Progenitor cell of endocrine pancreas (in vitro differentiated cells): ENCODE measurements around the gene RPL6. TPM values are rescaled to one million over a fixed set of nuclear protein-coding genes. Genes with fewer than 3 reads are reported as not detected.
"Not testable (repeated sequence)": the region's sequence is repeated elsewhere in the genome, so short reads cannot be mapped to it uniquely, and the experiment has no call there.

Experiments
- DNase-seq: peaks from one replicate; pipeline ENCODE4 v3.0.0; 2021; ENCODE audit warnings: low spot score; ENCODE audit not compliant: unreplicated experiment
- H3K27ac Mint-ChIP-seq: 2 replicates; pipeline ENCODE4 v1.8.0; 2021; ENCODE audit warnings: mild to moderate bottlenecking, moderate library complexity, mixed read lengths
- H3K27me3 Mint-ChIP-seq: 2 replicates; pipeline ENCODE4 v1.8.0; 2021; ENCODE audit warnings: mixed read lengths
- H3K36me3 Mint-ChIP-seq: 2 replicates; pipeline ENCODE4 v1.8.0; 2022; ENCODE audit warnings: mixed read lengths; ENCODE audit not compliant: insufficient read depth
- H3K4me1 Mint-ChIP-seq: 2 replicates; pipeline ENCODE4 v1.8.0; 2021; ENCODE audit warnings: low read depth, mixed read lengths
- H3K4me3 Mint-ChIP-seq: 2 replicates; pipeline ENCODE4 v1.8.0; 2021; ENCODE audit warnings: low read depth, mild to moderate bottlenecking, moderate library complexity, mixed read lengths
- H3K9me3 Mint-ChIP-seq: 2 replicates; pipeline ENCODE4 v1.8.0; 2021; ENCODE audit warnings: low read depth, mixed read lengths
- total RNA-seq: library from RNA; stranded (reverse); gene quantifications from 2 replicates; pipeline ENCODE4 v1.2.1, GENCODE V29; 2021
- TF ChIP-seq, protein P1 (sequence below): fragments of 200-600 bp; sonication (generic); IDR thresholded peaks from one replicate; pipeline ENCODE4 v1.5.0; 2021; ENCODE audit warnings: antibody characterized with exemption, mild to moderate bottlenecking; ENCODE audit not compliant: unreplicated experiment

Gene RPL6
- total RNA-seq, 1 donor from 2014 or later, result 1,626 TPM

DNA sequence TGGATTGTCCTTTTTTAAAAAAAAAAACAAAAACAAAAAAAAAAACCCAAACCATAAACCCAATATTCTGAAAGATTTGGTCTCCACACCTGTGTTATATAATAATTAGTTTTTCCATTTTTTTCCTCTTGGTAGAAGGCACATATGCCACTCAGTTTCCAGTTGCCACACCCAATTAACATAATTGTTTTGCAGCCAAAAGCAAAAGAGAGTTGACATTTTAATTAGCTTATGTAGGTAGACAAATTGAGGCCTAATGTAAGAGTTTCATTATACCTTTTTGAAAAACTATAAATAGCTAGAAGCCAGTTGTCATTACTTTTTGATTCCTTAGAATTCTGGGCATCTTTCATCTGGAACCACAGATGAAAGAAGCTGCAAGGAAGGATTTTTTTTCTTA lies 30.4 kb upstream of the RPL6 start:
- Mint-ChIP-seq H3K9me3 (no peaks in the 10 kb centered on the region), H3K4me1 (no peaks in the 10 kb centered on the region), H3K4me3 (no peak overlapping the region), H3K27me3 (no peaks in the 10 kb centered on the region), H3K27ac (no peak overlapping the region), H3K36me3 (no peaks in the 10 kb centered on the region)
- no peak for DNase-seq
- TF ChIP-seq, protein P1, sequence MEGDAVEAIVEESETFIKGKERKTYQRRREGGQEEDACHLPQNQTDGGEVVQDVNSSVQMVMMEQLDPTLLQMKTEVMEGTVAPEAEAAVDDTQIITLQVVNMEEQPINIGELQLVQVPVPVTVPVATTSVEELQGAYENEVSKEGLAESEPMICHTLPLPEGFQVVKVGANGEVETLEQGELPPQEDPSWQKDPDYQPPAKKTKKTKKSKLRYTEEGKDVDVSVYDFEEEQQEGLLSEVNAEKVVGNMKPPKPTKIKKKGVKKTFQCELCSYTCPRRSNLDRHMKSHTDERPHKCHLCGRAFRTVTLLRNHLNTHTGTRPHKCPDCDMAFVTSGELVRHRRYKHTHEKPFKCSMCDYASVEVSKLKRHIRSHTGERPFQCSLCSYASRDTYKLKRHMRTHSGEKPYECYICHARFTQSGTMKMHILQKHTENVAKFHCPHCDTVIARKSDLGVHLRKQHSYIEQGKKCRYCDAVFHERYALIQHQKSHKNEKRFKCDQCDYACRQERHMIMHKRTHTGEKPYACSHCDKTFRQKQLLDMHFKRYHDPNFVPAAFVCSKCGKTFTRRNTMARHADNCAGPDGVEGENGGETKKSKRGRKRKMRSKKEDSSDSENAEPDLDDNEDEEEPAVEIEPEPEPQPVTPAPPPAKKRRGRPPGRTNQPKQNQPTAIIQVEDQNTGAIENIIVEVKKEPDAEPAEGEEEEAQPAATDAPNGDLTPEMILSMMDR, result no peak

DNA sequence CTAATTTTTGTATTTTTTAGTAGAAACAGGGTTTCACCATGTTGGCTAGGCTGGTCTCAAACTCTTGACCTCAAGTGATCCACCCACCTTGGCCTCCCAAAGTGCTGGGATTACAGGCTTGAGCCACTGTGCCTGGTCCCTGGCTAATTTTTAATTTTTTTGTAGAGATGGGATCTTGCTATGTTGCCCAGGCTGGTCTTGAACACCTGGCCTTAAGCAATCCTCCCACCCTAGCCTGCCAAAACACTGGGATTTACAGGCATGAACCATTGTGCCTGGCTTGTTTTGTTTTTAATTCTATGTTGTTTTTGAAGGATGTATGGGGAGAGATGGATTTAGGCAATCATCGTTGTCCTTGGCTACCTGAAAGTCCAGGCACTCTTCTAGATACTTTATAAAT lies 29.2 kb upstream of the RPL6 start:
- not testable (repeated sequence) for H3K27me3 Mint-ChIP-seq, H3K27ac Mint-ChIP-seq, H3K9me3 Mint-ChIP-seq, DNase-seq, H3K4me3 Mint-ChIP-seq, H3K4me1 Mint-ChIP-seq, H3K36me3 Mint-ChIP-seq

DNA sequence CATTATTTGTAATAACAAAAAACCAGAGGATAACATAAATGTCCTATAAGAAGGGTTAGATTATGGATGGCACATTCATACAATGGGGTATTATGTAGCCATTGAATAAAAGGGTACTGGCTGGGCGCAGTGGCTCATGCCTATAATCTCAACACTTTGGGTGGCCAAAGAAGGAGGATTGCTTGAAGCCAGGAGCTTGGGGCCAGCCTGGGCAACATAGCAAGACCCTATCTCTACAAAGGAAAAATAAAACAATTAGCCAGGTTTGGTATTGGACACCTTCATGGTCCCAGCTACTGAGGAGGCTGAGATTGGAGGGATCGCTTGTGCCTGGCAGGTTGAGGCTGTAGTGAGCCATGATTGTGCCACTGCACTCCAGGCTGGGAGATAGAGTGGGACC lies 24.1 kb upstream of the RPL6 start:
- Mint-ChIP-seq H3K4me3 (no peak overlapping the region), H3K36me3 (no peaks in the 10 kb centered on the region), H3K27ac (no peak overlapping the region), H3K27me3 (no peaks in the 10 kb centered on the region), H3K4me1 (no peaks in the 10 kb centered on the region), H3K9me3 (no peaks in the 10 kb centered on the region)
- DNase-seq, result no peak
- TF ChIP-seq, protein P1, result no peak

DNA sequence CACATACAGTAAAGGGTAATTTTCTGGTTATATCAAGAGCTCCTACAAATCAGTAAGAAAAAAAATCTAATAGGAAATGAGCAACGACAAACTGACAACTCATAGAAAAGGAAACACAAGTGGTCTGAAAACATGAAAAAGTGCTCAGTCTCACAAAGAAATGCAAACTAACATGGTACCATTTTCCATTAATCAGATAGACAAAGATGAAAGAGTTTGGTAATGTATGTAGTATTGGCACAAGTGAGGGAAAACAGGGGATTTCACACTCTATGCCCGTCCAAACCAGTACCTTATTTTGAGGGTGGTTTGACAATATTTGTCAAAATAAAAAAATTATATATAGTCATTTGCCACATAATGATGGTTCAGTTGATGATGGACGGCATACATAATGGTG lies 22.6 kb upstream of the RPL6 start:
- H3K27ac Mint-ChIP-seq, result no peak overlapping the region
- DNase-seq, result no peak
- H3K4me1 Mint-ChIP-seq, result no peaks in the 10 kb centered on the region
- no peak overlapping the region for H3K4me3 Mint-ChIP-seq
- H3K36me3 Mint-ChIP-seq, result no peaks in the 10 kb centered on the region
- TF ChIP-seq, protein P1, result no peak
- no peaks in the 10 kb centered on the region for H3K9me3 Mint-ChIP-seq
- no peaks in the 10 kb centered on the region for H3K27me3 Mint-ChIP-seq

DNA sequence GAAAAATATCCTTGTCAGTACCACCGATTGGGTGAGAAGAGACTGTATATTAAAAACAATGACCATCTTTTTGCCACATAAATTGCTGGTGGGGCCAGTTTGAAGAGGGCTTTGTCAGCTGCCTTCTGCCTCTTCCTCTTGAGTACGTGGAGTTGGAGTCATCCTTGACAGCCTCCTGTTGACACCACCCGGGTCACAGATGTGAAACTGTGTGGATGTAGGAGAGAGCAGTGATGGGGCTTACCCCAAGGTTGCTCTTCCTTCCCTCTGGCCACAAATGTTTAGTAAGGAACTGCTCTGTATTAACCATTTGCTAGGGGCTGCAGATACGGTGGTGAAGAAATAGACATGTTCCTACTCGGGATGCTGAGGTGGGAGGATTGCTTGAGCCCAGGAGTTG lies 21.5 kb upstream of the RPL6 start:
- no peak overlapping the region for H3K4me3 Mint-ChIP-seq
- TF ChIP-seq, protein P1, result no peak
- no peak overlapping the region for H3K27ac Mint-ChIP-seq
- no peaks in the 10 kb centered on the region for H3K4me1 Mint-ChIP-seq
- H3K27me3 Mint-ChIP-seq, result no peaks in the 10 kb centered on the region
- H3K36me3 Mint-ChIP-seq, result no peaks in the 10 kb centered on the region
- no peak for DNase-seq
- no peaks in the 10 kb centered on the region for H3K9me3 Mint-ChIP-seq

DNA sequence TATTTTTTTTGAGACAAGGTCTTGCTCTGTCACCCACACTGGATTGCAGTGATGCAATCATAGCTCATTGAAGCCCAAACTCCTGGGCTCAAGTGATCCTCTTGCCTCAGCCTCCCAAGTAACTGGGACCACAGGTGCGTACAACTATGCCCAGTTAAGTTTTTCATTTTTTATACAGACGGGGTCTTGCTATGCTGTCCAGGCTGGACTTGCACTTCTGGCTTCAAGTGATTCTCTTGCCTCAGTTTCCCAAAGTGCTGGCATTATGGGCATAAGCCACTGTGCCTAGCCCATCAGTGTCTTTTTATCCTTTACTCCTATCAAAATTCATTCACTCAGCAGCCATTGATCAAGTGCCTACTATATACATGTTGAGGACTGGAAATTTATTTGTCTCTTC lies 18.4 kb upstream of the RPL6 start:
- no peaks in the 10 kb centered on the region for H3K27me3 Mint-ChIP-seq
- H3K4me3 Mint-ChIP-seq, result no peak overlapping the region
- TF ChIP-seq, protein P1, result no peak
- H3K36me3 Mint-ChIP-seq, result no peaks in the 10 kb centered on the region
- H3K27ac Mint-ChIP-seq, result no peak overlapping the region
- DNase-seq, result no peak
- no peaks in the 10 kb centered on the region for H3K4me1 Mint-ChIP-seq
- H3K9me3 Mint-ChIP-seq, result no peaks in the 10 kb centered on the region
